SK-N-SH treated with all-trans-retinoic acid at 6 μM for 48 hours (cell line): ENCODE data around the gene ABHD4.

Experiments used
- ATAC-seq: fragments of 200-7000 bp; cut with Tn5 transposase; 3 replicates; pipeline ENCODE4 v1.9.1; 2020; ENCODE audit warnings: mild to moderate bottlenecking, moderate library complexity
- ARNTL ChIP-seq: fragments of 450-650 bp; formaldehyde crosslinking; IDR thresholded peaks from 2 replicates; pipeline ENCODE4 v1.5.0; 2020; ENCODE audit warnings: low read depth, mild to moderate bottlenecking, moderate library complexity, borderline replicate concordance
- BACH2 ChIP-seq: fragments of 250-450 bp; sonication (Bioruptor Pico); IDR thresholded peaks from 2 replicates; pipeline ENCODE4 v1.9.0; 2021; ENCODE audit warnings: mild to moderate bottlenecking, borderline replicate concordance
- CSDC2 ChIP-seq: fragments of 250-450 bp; sonication (Bioruptor Pico); IDR thresholded peaks from 2 replicates; pipeline ENCODE4 v1.5.0; 2020; ENCODE audit warnings: mild to moderate bottlenecking, moderate library complexity
- GLIS3 ChIP-seq: fragments of 250-450 bp; sonication (Bioruptor Pico); IDR thresholded peaks from 2 replicates; pipeline ENCODE4 v1.5.0; 2020; ENCODE audit warnings: mild to moderate bottlenecking, moderate library complexity
- ISL1 ChIP-seq: fragments of 250-450 bp; sonication (Bioruptor Pico); IDR thresholded peaks from 2 replicates; pipeline ENCODE4 v2.1.2; 2022; ENCODE audit warnings: mild to moderate bottlenecking, moderate library complexity
- OSR1 ChIP-seq: fragments of 250-450 bp; sonication (Bioruptor Pico); IDR thresholded peaks from 2 replicates; pipeline ENCODE4 v1.8.0; 2022; ENCODE audit warnings: moderate library complexity, mild to moderate bottlenecking, inconsistent platforms
- PPARA ChIP-seq: fragments of 250-450 bp; sonication (Bioruptor Pico); IDR thresholded peaks from 2 replicates; pipeline ENCODE4 v1.5.0; 2020; ENCODE audit warnings: mild to moderate bottlenecking, borderline replicate concordance
- RARB ChIP-seq: fragments of 250-450 bp; sonication (Bioruptor Pico); IDR thresholded peaks from 2 replicates; pipeline ENCODE4 v1.8.0; 2021; ENCODE audit warnings: mild to moderate bottlenecking, moderate library complexity
- SNAI2 ChIP-seq: fragments of 250-450 bp; sonication (Bioruptor Pico); IDR thresholded peaks from 2 replicates; pipeline ENCODE4 v1.5.0; 2020; ENCODE audit warnings: mild to moderate bottlenecking, moderate library complexity
- TCF4 ChIP-seq: fragments of 250-450 bp; sonication (Bioruptor Pico); IDR thresholded peaks from 2 replicates; pipeline ENCODE4 v1.8.0; 2021; ENCODE audit warnings: mild to moderate bottlenecking, moderate library complexity, borderline replicate concordance
- TOX ChIP-seq: fragments of 250-450 bp; sonication (Bioruptor Pico); IDR thresholded peaks from 2 replicates; pipeline ENCODE4 v1.8.0; 2021; ENCODE audit warnings: mild to moderate bottlenecking, moderate library complexity, borderline replicate concordance
- ZC3H10 ChIP-seq: fragments of 250-450 bp; sonication (Bioruptor Pico); IDR thresholded peaks from 2 replicates; pipeline ENCODE4 v1.5.1; 2021; ENCODE audit warnings: mild to moderate bottlenecking, moderate library complexity
- ZFP3 ChIP-seq: fragments of 250-450 bp; sonication (Bioruptor Pico); IDR thresholded peaks from 2 replicates; pipeline ENCODE4 v1.5.0; 2020; ENCODE audit warnings: mild to moderate bottlenecking, moderate library complexity
- ZNF565 ChIP-seq: fragments of 450-650 bp; formaldehyde crosslinking; conservative IDR thresholded peaks from 2 replicates; pipeline ENCODE4 v1.5.0; 2020; ENCODE audit warnings: low read depth, mild to moderate bottlenecking, moderate library complexity
- ZNF8 ChIP-seq: fragments of 450-650 bp; formaldehyde crosslinking; IDR thresholded peaks from 2 replicates; pipeline ENCODE4 v1.5.0; 2020; ENCODE audit warnings: mild to moderate bottlenecking, moderate library complexity
- TF ChIP-seq, protein P1 (sequence below): fragments of 250-450 bp; sonication (Bioruptor Pico); IDR thresholded peaks from 2 replicates; pipeline ENCODE4 v1.8.0; 2021; ENCODE audit warnings: low read depth, mild to moderate bottlenecking, moderate library complexity, borderline replicate concordance
- TF ChIP-seq, protein P2 (sequence below): fragments of 250-450 bp; sonication (Bioruptor Pico); IDR thresholded peaks from 2 replicates; pipeline ENCODE4 v1.5.1; 2020; ENCODE audit warnings: low read depth, mild to moderate bottlenecking, moderate library complexity
- TF ChIP-seq, protein P3 (sequence below): fragments of 250-450 bp; sonication (Bioruptor Pico); IDR thresholded peaks from 2 replicates; pipeline ENCODE4 v1.5.0; 2020; ENCODE audit warnings: mild to moderate bottlenecking, moderate library complexity
- TF ChIP-seq, protein P4 (sequence below): fragments of 250-450 bp; sonication (Bioruptor Pico); IDR thresholded peaks from 2 replicates; pipeline ENCODE4 v1.8.0; 2020; ENCODE audit warnings: mild to moderate bottlenecking, moderate library complexity, borderline replicate concordance
- TF ChIP-seq, protein P5 (sequence below): fragments of 250-450 bp; sonication (Bioruptor Pico); IDR thresholded peaks from 2 replicates; pipeline ENCODE4 v1.5.1; 2021; ENCODE audit warnings: mild to moderate bottlenecking, moderate library complexity

ABHD4 gene, protein sequence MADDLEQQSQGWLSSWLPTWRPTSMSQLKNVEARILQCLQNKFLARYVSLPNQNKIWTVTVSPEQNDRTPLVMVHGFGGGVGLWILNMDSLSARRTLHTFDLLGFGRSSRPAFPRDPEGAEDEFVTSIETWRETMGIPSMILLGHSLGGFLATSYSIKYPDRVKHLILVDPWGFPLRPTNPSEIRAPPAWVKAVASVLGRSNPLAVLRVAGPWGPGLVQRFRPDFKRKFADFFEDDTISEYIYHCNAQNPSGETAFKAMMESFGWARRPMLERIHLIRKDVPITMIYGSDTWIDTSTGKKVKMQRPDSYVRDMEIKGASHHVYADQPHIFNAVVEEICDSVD

DNA sequence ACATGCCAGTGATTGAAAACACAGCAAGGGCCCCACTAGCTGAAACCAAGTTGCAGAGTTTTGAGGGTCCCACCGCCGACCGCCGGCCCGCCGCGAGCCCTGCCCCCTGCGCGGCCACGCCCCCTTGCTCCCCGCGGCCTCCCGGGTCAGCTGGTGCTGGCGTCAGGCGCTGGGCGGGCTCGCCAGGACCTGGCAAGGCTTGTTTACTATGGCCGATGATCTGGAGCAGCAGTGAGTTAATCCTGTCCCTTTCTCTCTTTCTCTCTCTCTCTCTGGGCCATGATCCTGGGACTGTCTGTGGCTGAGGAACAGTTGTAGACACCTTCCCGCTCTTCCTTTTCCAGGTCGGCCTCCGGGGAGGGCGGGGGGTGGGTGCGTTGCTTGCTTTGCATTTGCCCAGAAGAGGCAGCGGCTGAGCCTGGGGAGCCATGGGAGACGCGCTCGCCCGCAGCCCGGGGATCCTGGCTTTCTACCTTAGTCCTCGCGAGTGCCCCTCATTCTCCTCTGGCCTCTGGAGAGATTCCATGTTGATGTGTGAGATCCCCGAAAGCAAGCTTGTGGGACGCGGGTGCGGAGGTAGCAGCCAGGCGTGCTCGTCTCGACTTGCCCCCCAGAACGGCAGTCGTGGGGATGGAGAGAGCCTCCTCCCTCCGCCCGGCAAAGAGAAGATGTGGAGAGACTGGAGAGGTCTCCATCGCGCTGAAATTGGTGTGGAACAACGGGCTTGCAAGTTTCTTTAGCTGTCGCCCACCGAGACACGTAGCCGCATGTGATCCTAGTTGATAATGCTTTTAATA, at the start of gene ABHD4:
Gene ABHD4 (plus strand): TSS at position 202 of the 797 bp plus-strand sequence. CDS start 7 bp downstream, at position 209.
- TF ChIP-seq CSDC2 (CRISPR knock-in tag) (no peak), ZNF8 (no peak), RARB (no peak), ZFP3 (CRISPR knock-in tag) (no peak), PPARA (CRISPR knock-in tag) (no peak), OSR1 (no peak), TCF4 (CRISPR knock-in tag) (no peak), SNAI2 (CRISPR knock-in tag) (no peak), ARNTL (CRISPR knock-in tag) (no peak), TOX (no peak), BACH2 (no peak)
- TF ChIP-seq, protein P1, sequence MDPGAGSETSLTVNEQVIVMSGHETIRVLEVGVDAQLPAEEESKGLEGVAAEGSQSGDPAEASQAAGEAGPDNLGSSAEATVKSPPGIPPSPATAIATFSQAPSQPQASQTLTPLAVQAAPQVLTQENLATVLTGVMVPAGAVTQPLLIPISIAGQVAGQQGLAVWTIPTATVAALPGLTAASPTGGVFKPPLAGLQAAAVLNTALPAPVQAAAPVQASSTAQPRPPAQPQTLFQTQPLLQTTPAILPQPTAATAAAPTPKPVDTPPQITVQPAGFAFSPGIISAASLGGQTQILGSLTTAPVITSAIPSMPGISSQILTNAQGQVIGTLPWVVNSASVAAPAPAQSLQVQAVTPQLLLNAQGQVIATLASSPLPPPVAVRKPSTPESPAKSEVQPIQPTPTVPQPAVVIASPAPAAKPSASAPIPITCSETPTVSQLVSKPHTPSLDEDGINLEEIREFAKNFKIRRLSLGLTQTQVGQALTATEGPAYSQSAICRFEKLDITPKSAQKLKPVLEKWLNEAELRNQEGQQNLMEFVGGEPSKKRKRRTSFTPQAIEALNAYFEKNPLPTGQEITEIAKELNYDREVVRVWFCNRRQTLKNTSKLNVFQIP, result no peak
- TF ChIP-seq, protein P2, sequence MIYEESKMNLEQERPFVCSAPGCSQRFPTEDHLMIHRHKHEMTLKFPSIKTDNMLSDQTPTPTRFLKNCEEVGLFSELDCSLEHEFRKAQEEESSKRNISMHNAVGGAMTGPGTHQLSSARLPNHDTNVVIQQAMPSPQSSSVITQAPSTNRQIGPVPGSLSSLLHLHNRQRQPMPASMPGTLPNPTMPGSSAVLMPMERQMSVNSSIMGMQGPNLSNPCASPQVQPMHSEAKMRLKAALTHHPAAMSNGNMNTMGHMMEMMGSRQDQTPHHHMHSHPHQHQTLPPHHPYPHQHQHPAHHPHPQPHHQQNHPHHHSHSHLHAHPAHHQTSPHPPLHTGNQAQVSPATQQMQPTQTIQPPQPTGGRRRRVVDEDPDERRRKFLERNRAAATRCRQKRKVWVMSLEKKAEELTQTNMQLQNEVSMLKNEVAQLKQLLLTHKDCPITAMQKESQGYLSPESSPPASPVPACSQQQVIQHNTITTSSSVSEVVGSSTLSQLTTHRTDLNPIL, result no peak
- TF ChIP-seq, protein P3, sequence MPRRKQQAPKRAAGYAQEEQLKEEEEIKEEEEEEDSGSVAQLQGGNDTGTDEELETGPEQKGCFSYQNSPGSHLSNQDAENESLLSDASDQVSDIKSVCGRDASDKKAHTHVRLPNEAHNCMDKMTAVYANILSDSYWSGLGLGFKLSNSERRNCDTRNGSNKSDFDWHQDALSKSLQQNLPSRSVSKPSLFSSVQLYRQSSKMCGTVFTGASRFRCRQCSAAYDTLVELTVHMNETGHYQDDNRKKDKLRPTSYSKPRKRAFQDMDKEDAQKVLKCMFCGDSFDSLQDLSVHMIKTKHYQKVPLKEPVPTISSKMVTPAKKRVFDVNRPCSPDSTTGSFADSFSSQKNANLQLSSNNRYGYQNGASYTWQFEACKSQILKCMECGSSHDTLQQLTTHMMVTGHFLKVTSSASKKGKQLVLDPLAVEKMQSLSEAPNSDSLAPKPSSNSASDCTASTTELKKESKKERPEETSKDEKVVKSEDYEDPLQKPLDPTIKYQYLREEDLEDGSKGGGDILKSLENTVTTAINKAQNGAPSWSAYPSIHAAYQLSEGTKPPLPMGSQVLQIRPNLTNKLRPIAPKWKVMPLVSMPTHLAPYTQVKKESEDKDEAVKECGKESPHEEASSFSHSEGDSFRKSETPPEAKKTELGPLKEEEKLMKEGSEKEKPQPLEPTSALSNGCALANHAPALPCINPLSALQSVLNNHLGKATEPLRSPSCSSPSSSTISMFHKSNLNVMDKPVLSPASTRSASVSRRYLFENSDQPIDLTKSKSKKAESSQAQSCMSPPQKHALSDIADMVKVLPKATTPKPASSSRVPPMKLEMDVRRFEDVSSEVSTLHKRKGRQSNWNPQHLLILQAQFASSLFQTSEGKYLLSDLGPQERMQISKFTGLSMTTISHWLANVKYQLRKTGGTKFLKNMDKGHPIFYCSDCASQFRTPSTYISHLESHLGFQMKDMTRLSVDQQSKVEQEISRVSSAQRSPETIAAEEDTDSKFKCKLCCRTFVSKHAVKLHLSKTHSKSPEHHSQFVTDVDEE (CRISPR knock-in tag), result no peak
- TF ChIP-seq, protein P4, sequence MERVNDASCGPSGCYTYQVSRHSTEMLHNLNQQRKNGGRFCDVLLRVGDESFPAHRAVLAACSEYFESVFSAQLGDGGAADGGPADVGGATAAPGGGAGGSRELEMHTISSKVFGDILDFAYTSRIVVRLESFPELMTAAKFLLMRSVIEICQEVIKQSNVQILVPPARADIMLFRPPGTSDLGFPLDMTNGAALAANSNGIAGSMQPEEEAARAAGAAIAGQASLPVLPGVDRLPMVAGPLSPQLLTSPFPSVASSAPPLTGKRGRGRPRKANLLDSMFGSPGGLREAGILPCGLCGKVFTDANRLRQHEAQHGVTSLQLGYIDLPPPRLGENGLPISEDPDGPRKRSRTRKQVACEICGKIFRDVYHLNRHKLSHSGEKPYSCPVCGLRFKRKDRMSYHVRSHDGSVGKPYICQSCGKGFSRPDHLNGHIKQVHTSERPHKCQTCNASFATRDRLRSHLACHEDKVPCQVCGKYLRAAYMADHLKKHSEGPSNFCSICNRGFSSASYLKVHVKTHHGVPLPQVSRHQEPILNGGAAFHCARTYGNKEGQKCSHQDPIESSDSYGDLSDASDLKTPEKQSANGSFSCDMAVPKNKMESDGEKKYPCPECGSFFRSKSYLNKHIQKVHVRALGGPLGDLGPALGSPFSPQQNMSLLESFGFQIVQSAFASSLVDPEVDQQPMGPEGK (CRISPR knock-in tag), result no peak
- peak; percentile 96 for ATAC-seq

DNA sequence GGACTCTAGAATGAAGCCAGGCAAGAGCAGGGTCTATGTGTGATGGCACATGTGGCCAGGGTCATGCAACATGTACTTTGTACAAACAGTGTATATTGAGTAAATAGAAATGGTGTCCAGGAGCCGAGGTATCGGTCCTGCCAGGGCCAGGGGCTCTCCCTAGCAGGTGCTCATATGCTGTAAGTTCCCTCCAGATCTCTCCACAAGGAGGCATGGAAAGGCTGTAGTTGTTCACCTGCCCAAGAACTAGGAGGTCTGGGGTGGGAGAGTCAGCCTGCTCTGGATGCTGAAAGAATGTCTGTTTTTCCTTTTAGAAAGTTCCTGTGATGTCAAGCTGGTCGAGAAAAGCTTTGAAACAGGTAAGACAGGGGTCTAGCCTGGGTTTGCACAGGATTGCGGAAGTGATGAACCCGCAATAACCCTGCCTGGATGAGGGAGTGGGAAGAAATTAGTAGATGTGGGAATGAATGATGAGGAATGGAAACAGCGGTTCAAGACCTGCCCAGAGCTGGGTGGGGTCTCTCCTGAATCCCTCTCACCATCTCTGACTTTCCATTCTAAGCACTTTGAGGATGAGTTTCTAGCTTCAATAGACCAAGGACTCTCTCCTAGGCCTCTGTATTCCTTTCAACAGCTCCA, 48.7 kb upstream of the ABHD4 start:
- TF ChIP-seq BACH2 (no peak), ARNTL (CRISPR knock-in tag) (no peak), ZNF565 (no peak), ZFP3 (CRISPR knock-in tag) (no peak), ISL1 (CRISPR knock-in tag) (no peak), GLIS3 (CRISPR knock-in tag) (no peak), OSR1 (no peak), TCF4 (CRISPR knock-in tag) (no peak), SNAI2 (CRISPR knock-in tag) (no peak), ZNF8 (no peak), ZC3H10 (CRISPR knock-in tag) (no peak), CSDC2 (CRISPR knock-in tag) (no peak)
- TF ChIP-seq, protein P4 (CRISPR knock-in tag), result no peak
- TF ChIP-seq, protein P5, sequence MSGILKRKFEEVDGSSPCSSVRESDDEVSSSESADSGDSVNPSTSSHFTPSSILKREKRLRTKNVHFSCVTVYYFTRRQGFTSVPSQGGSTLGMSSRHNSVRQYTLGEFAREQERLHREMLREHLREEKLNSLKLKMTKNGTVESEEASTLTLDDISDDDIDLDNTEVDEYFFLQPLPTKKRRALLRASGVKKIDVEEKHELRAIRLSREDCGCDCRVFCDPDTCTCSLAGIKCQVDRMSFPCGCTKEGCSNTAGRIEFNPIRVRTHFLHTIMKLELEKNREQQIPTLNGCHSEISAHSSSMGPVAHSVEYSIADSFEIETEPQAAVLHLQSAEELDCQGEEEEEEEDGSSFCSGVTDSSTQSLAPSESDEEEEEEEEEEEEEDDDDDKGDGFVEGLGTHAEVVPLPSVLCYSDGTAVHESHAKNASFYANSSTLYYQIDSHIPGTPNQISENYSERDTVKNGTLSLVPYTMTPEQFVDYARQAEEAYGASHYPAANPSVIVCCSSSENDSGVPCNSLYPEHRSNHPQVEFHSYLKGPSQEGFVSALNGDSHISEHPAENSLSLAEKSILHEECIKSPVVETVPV, result no peak
- ATAC-seq, result no peak
